DMS 273 (cell line): Measurements from ENCODE around the gene PRRG3.

Source experiments
- DNase-seq: peaks from one replicate; lab custom pipeline; 2025; ENCODE audit not compliant: unreplicated experiment; lab: John Stamatoyannopoulos, UW

Gene PRRG3

GRCh38 chrX:151694661-151695582 lies at the start of gene PRRG3:
Gene PRRG3, plus strand, starts transcription at chrX:151695458. Its CDS starts 3,357 bp downstream, at chrX:151698815.
- DNase-seq = peak; percentile 71

- peak; percentile 49 for DNase-seq
Measured at GRCh38 chrX:151675121-151675746, 20.0 kb upstream of the PRRG3 start.

GRCh38 chrX:151676196-151676595 lies 19.1 kb upstream of the PRRG3 start:
- no peak for DNase-seq

DNA sequence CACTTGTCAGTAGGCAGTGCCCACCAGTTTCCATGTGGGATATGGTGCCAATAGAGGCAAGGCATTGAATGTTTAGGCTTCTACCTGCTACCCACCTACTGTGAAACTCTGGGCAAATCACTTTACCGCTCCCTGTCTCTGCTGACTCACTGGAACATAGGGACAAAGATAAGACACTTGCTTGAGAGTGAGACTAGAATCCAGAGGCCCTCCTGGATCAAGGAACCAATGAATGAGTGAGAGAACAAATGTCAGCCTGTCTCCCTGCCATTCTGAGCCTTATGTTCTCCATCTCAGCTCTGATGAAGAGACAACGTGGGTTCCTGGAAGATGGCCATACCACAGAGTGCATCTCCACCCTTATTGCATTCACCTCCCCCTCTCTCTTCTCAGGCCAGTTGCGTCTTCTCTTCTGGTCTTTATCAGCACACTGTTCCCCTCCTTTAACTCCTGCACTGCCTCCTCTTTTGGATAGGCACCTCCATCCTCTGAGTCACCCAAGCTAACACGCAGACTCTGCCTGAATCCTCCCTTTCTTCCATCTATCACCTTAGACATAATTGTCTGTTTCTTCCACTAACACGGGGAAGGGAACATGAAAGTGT lies 15.4 kb upstream of the PRRG3 start:
- DNase-seq = no peak

DNA sequence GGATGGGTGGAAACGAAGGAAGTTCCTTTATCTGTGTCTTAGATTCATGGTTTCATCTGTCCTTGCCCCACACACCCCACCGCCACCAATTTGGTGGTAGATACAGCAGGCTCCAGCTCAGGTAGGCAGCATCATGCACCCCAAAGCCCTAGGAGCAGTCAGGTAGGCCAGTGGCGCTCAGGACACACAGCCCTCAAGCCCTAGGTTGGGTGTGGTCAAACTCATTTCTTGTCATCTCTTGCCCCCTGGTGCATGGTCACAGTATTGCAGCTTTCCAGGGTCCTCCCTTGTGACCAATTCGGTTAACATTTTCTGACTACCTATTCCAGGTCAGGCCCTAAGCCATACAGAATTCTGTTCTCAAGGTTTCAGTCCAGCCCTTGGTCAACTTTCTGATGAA lies 14.5 kb upstream of the PRRG3 start:
- peak; percentile 87 for DNase-seq

- no peak for DNase-seq
Measured at GRCh38 chrX:151687635-151688034, 7.6 kb upstream of the PRRG3 start.

GRCh38 chrX:151688695-151689094 lies 6.6 kb upstream of the PRRG3 start:
- DNase-seq = no peak

DNA sequence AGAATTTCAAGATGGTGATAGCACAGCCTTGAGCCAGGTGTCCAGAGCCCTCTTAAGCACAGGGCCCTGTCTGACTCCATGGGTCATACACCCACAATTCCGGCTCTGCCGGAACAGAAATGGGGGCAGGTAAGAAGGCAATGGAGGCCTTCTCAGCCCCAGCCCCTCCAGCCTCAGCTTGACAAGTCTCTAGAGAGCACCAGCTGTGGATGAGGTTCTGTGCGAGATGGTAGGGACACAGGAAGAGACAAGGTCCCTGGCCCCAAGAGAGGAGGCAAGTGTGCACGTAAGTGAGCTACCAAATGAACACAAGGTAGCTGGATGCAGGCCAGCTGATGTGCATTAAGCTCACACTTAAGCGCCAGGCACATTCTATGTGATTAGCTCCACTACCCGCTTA lies 2.4 kb upstream of the PRRG3 start:
- DNase-seq = no peak

GRCh38 chrX:151694121-151694520 lies 1.1 kb upstream of the PRRG3 start:
- DNase-seq = no peak

DNA sequence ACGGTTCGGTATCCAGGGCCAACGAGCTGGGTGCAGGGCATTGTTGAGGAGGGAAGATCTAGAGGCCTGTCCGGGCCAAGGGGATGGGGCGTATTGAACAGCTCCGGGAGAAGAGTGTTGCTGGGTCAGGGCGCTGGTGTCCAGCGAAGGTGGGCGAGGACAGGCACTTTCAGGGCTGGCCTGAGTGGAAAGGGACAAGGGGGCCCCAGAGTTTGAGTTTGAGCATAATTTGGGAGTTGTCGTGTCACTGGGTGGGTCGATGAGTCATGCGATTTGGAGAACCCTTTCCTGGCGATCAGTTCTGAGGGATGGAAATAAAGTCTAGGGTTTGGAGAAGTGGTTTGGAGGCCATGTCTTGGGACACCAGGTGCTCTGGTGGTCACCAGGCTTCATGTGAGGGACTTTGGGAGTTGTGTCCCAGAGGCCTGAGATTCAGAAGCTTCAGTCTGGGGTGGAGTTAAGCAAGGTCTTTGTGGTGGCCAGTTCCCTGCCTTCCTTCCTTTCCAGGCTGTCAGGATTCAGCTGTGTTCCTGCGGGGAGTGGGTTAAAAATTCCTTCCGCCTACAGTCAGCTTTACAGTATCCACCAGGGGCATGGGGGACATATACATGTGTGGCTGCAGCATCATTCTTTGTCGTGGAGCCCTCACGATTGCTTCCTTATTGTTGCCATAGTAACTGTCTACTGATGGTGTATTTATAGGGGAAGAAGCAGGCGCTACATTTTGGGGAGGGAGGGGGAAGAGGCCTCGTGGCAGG lies 504 bp downstream of the PRRG3 start:
- DNase-seq = peak; percentile 55

GRCh38 chrX:151697082-151697481 lies 1.8 kb downstream of the PRRG3 start:
- DNase-seq = peak; percentile 35

DNA sequence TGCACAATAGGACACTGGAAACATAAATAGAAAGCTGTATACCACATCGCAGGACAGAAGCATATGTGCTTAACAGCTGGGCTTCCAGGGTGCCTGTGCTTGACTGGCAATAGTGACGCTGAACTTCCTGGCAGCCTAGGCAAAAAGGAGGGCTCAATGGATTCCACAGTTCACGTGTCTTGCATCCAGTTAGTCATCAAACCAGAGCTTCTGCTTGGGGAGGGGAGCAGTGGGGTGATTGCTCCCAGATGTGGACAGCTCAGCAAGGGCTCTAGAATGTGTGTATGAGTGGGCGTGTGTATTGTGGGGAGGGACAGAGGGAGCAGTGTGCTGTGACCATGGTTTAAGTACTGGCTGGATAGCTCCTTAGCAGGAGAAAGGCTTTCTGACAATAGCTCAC lies 2.3 kb downstream of the PRRG3 start:
- peak; percentile 86 for DNase-seq

- DNase-seq = no peak
Measured at GRCh38 chrX:151698485-151698884, 3.2 kb downstream of the PRRG3 start.

GRCh38 chrX:151699746-151700145 lies 4.5 kb downstream of the PRRG3 start:
- no peak for DNase-seq

GRCh38 chrX:151700581-151700980 lies 5.3 kb downstream of the PRRG3 start:
- no peak for DNase-seq

DNA sequence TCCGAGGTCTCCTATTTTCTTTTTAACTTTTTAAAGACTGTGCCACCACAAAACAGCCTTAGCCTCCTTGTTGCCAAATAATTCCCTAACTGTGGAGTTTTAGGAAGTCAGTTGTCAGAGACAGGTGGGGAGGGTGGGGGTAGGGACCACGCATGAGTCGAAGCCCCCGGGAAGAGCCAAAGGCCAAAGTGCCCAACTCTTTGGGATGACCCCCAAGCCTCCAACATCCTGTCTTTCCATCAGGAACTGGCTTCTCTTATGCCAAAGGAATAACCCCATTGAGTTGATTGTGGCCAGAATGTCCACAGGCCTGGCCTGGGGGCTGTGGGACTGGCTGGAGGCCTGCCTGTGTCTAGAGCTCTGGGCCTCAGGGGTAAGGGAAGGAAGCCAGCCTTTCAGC lies 5.8 kb downstream of the PRRG3 start:
- DNase-seq = no peak

- DNase-seq = no peak
Measured at GRCh38 chrX:151701531-151701930, 6.3 kb downstream of the PRRG3 start.

GRCh38 chrX:151702026-151702714 lies 6.9 kb downstream of the PRRG3 start:
- no peak for DNase-seq

DNA sequence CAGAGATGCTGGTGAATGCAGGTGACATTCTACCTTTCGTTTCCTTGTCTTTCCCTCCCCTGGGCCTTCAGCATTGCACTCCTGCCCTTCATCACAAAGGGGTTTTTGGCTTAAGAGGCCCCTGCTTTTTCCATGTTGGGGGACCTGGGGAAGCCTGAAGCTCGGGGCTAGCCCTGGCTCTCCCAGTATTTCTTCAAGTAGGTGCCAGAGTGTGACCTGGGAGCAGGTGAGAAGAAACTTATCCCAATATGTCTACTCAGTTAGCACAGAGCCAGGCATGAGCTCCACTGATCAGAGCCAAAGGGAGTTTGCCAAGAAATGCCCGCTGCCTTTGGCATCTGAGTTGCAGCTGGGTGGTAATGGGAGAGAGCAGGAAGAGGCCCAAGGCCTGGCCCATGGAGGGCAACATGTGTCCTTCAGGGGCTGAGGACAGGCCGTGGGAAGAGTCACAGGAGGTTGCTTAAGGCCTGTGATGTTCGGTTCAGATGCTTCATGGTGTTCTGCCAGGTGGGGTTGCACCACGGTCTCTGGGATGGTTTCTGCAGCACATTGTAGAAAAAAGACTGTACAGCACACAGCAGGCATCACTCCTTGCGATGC lies 7.6 kb downstream of the PRRG3 start:
- no peak for DNase-seq

- DNase-seq = peak; percentile 76
Measured at GRCh38 chrX:151703487-151703886, 8.2 kb downstream of the PRRG3 start.
